ENCODE measurements around the gene TRPC4AP.

Gene TRPC4AP

GRCh38 chr20:34967421-34967820, 125.2 kb downstream of the TRPC4AP start:
- no peak for DNase-seq

GRCh38 chr20:34965051-34965450, 127.6 kb downstream of the TRPC4AP start:
- DNase-seq: no peak

GRCh38 chr20:34964486-34964885, 128.1 kb downstream of the TRPC4AP start:
- no peak for DNase-seq

GRCh38 chr20:34956751-34957472, 135.7 kb downstream of the TRPC4AP start:
- DNase-seq: no peak

- DNase-seq: no peak
These were observed 136.6 kb downstream of the TRPC4AP start for GRCh38 chr20:34956041-34956458.

GRCh38 chr20:34955231-34956040, 137.2 kb downstream of the TRPC4AP start, which contains the start of the genes GSS and MYH7B:
TSS of gene GSS (minus strand) at chr20:34955806. CDS start at chr20:34951852, 3,954 bp downstream.
TSS of gene MYH7B (plus strand) at chr20:34955868. CDS start at chr20:34978006, 22,138 bp downstream.
- DNase-seq: peak; percentile 88

- no peak for DNase-seq
These were observed 137.7 kb downstream of the TRPC4AP start for GRCh38 chr20:34954904-34955230.

GRCh38 chr20:34953960-34954359, 138.6 kb downstream of the TRPC4AP start:
- DNase-seq: no peak

GRCh38 chr20:34952671-34953070, 139.9 kb downstream of the TRPC4AP start:
- DNase-seq: no peak

Measured in NCI-H524 treated with DMSO at 0.1 percent for 48 hours (cell line).